Measurements from ENCODE around the gene P2RX2.

DNA sequence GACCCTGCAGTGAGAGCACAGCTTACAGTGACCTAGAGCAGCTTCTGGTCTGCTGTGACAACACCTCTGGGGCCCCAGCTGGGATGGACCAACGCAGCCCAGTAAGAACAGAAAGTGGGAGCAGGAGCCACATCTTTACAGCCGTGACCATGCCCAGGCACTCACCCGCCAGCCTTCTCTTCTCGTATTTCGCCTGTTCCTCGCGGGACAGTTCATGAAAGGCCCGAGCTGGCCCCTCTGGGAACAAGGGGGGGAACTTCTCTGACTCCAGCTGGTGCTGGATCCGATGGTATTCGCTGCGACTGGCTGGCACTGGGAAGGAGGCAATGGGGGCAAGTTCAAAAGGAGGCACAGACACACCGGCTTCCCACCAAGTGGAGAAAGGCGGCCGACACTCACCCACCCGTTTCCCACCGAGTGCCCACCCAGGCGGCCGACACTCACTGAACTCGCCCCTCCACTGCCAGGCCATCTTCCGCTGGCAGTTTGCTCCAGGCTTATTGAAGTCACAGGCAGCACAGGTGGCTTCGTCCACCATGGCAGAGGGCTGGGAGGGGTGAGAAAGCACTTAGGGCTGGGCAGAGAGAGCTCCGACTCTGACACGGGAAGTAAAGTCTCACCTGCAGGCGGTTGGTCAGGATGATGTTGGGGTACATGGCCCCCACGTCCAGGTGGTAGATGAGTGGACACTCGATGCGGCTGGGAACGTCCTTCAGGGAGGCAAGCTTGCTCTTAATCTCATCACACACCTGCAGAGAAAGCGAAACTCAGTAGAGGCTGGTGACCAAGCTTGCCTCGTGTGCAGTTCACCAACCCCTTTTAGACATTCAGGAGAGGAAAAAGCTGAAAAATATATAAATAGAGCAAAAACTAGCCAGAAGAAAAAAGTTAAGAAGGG is 49.9 kb downstream of the P2RX2 start:
- no peak for TF ChIP-seq POLR2A (IDR thresholded peaks at IDR 0.05)
- TF ChIP-seq, protein P1, sequence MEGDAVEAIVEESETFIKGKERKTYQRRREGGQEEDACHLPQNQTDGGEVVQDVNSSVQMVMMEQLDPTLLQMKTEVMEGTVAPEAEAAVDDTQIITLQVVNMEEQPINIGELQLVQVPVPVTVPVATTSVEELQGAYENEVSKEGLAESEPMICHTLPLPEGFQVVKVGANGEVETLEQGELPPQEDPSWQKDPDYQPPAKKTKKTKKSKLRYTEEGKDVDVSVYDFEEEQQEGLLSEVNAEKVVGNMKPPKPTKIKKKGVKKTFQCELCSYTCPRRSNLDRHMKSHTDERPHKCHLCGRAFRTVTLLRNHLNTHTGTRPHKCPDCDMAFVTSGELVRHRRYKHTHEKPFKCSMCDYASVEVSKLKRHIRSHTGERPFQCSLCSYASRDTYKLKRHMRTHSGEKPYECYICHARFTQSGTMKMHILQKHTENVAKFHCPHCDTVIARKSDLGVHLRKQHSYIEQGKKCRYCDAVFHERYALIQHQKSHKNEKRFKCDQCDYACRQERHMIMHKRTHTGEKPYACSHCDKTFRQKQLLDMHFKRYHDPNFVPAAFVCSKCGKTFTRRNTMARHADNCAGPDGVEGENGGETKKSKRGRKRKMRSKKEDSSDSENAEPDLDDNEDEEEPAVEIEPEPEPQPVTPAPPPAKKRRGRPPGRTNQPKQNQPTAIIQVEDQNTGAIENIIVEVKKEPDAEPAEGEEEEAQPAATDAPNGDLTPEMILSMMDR (IDR thresholded peaks at IDR 0.05) = no peak
